Measurements from ENCODE around the gene CBFA2T2.

The CBFA2T2 gene

GRCh38 chr20:33576432-33577125 lies 86.7 kb downstream of the CBFA2T2 start:
- DNase-seq (ENCODE audit: low spot score): no peak

GRCh38 chr20:33578510-33578909 lies 88.6 kb downstream of the CBFA2T2 start:
- DNase-seq (ENCODE audit: low spot score): no peak

- DNase-seq (ENCODE audit: low spot score): no peak
Measured at GRCh38 chr20:33583143-33583542, 93.2 kb downstream of the CBFA2T2 start.

- DNase-seq (ENCODE audit: low spot score): no peak
Measured at GRCh38 chr20:33584976-33585375, 95.1 kb downstream of the CBFA2T2 start.

- DNase-seq (ENCODE audit: low spot score): no peak
Measured at GRCh38 chr20:33585413-33585812, 95.5 kb downstream of the CBFA2T2 start.

- DNase-seq (ENCODE audit: low spot score): no peak
Measured at GRCh38 chr20:33589059-33589458, 99.2 kb downstream of the CBFA2T2 start.

GRCh38 chr20:33591901-33592300 lies 102.0 kb downstream of the CBFA2T2 start:
- peak; percentile 62 for DNase-seq (ENCODE audit: low spot score)

- DNase-seq (ENCODE audit: low spot score): no peak
Measured at GRCh38 chr20:33594743-33595142, 104.8 kb downstream of the CBFA2T2 start.

GRCh38 chr20:33600414-33600813 lies 110.5 kb downstream of the CBFA2T2 start:
- no peak for DNase-seq (ENCODE audit: low spot score)

- DNase-seq (ENCODE audit: low spot score): no peak
Measured at GRCh38 chr20:33600981-33601380, 111.1 kb downstream of the CBFA2T2 start.

- no peak for DNase-seq (ENCODE audit: low spot score)
Measured at GRCh38 chr20:33601861-33602260, 112.0 kb downstream of the CBFA2T2 start.

GRCh38 chr20:33602826-33603590 lies 113.1 kb downstream of the CBFA2T2 start:
- DNase-seq (ENCODE audit: low spot score): peak; percentile 55

- no peak for DNase-seq (ENCODE audit: low spot score)
Measured at GRCh38 chr20:33604084-33604990, 114.4 kb downstream of the CBFA2T2 start.

- no peak for DNase-seq (ENCODE audit: low spot score)
Measured at GRCh38 chr20:33604991-33605370, 115.1 kb downstream of the CBFA2T2 start.

GRCh38 chr20:33606118-33606771 lies 116.3 kb downstream of the CBFA2T2 start:
- no peak for DNase-seq (ENCODE audit: low spot score)

GRCh38 chr20:33609504-33609903 lies 119.6 kb downstream of the CBFA2T2 start:
- DNase-seq (ENCODE audit: low spot score): no peak

- DNase-seq (ENCODE audit: low spot score): no peak
Measured at GRCh38 chr20:33611106-33611505, 121.2 kb downstream of the CBFA2T2 start.

- no peak for DNase-seq (ENCODE audit: low spot score)
Measured at GRCh38 chr20:33612001-33612400, 122.1 kb downstream of the CBFA2T2 start.

- no peak for DNase-seq (ENCODE audit: low spot score)
Measured at GRCh38 chr20:33621717-33622400, 132.0 kb downstream of the CBFA2T2 start.

GRCh38 chr20:33622705-33623365 lies 132.9 kb downstream of the CBFA2T2 start:
- DNase-seq (ENCODE audit: low spot score): no peak

- DNase-seq (ENCODE audit: low spot score): no peak
Measured at GRCh38 chr20:33624399-33624798, 134.5 kb downstream of the CBFA2T2 start.

Measured in activated CD4-positive, alpha-beta T cell treated with anti-CD3 and anti-CD28 coated beads, Interleukin-2, Interleukin-4, amounts not matched to agents 100 ng/mL and 50 ng/mL, durations not matched to agents 16 hours and 8 hours (primary cell).